GOT3 (cell line): ENCODE measurements around the gene SLC31A2.

Experiments used
- DNase-seq: peaks from one replicate; lab custom pipeline; 2025; ENCODE audit warnings: mixed read lengths; lab: John Stamatoyannopoulos, UW

SLC31A2 gene

DNA sequence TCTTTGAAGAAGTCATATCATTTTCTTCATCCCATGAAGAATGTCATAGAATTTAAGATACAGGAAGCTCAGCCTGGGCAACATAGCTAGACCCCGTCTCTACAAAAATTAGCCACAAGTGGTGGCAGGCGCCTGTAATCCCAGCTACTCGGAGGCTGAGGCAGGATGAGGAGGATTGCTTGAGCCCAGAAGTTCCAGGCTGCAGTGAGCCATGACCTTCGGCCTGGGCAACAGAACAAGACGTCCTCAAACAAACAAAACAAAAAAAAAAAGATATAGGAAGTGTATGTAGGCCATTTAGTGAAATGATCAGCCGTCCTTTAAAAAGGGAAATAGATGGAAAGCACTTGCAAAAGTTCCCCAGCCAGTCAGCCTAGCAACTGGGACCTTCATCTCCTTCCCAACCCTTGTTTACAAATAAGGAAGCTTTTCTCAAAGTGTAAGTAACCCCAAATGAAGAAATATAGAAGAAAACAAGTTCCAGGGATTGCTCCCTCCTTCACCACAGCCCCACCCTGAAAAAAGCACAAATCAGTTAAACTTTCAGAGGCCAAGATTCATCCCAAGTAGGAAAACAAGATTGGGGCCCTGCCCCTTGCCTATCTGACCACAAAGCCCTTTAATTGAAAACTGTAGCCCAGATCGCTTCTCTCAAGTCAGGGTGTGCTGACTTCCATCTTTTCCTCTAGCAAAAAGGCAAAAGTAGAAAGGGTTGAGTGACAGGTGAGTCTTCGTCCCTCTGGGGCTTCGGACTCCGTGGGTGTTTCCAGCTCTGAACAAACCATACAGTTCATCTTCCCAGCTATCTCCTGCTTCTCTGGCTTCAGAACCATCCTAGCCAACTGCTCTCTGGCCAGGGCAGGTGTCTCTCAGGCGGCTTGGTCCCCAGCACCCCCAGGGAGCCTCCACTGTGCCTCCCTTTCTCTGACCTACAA is 1.2 kb downstream of the SLC31A2 start:
- DNase-seq, result no peak

DNA sequence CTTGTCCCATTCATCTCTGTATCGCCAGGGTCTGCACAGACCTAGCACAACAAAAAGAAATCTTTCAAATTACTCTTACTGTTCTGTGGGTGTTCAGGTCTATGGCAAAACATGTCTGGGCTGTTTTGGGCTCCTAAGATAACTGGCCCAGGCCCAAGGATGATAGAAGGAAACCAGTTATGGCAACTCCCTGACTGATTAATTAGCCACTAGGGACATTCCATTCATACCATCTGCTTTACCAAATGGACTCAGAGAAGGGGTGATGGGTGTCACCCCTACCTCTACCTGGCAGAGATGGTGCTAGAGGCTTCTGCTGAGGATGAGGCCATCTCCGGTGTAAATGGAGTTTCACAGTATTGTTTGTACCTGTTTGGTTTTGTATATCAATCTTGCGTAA is 1.9 kb downstream of the SLC31A2 start:
- no peak for DNase-seq

DNA sequence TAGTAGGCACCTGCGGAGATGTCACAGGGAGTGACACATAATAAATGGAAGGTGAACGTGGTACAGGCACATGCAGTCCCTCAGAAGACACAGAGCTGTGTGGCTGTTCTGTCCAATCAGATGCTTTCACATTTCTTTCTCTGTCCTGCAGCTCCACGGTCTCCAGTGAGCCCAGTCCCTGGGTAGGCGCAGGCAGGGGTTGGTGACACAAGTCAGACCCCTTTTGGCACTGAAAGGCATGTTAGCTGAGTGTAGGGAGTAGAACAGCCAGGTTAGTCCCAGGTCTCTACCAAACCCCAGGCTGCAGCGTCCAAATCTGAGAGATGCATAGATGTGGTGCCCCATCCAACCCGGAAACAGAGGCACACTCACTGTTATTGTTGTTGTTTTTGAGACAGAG is 2.8 kb downstream of the SLC31A2 start:
- DNase-seq, result no peak

DNA sequence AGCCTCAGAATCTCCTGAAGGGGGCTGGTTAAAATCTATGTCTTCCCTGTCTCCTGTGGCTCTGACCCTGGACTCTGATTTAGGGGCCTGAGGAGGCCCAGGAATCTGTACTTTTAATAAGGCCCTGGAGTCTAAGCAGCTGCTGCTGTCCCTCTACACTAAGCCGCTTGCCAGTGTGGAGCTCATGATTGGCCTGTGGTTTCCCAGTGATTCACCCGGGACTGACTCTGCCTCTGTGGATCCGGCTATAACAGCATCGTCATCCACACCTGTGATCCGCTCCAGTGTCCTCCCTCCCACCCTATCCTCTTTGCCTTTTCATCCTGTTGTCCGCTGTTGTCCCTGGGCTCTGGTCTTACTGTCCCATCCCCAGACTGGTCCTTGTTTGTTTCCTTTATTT is 3.7 kb downstream of the SLC31A2 start:
- DNase-seq, result no peak

DNA sequence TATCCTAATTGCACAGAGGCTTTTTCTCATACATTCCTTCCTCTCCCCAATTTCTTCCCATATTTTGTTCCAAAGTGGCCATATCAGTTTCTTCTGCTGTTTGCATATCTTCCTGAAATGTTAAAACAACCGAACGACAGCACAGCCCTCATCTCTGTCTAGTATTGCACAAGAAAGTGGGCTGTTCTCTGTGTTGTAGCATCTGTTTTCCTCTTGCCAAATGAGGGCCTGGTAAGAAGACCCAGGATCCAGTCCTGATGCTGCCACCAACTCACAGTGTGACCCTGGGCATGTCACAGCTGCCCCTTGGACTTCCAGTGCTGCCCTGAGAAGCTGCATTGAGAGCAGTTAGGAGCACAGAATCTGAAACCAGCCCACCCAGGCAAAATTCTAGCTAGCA is 4.1 kb downstream of the SLC31A2 start:
- no peak for DNase-seq

DNA sequence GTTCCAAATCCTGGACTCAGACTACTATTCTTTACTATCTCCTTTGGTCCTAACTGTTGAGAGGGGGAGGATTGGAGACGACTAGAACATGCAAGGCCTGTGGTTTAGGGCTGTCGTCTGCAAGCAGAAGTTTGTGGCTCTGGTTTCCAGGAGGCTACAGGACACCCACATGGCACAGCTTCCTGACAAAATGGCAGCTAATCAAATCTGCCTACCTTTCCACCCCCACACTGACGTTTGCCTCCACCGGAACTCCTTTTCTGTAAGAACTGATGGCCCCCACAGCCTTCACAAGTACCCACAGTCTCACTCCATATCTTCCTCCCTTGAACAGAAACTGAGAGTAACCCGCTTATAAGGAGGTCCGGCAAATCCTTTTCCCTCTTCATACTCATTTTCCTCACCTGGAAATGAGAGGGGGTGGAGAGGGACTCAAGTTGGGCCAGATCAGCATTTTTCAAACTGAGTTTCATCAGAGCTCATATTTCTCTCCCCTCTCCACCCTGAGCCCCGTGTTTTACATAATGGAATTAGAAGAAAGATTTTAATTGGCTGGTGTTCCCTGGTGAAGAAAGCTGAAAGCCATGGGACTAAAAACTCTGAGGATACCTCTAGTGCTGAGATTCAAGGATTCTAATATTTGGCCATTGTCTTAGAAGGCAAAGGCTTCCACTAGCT is 5.2 kb downstream of the SLC31A2 start:
- DNase-seq, result no peak

DNA sequence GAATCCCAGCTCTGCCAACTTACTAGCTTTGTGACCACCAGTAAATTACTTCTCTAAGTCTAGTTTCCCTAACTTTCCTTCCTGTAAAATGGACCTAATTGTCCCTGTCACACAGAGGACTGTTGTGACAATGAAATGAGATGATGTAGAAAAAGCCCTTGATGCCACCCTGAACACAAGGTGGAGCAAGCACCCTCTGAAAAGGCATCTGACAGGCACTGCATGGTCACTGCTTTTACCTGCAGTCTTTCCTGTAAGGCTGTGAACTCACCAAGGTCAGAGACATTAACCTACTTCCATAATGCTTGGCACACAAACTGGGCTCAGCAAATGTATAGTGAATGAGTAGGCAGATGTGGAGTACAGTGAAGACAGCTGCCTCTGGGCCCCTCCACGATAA is 6.1 kb downstream of the SLC31A2 start:
- DNase-seq, result no peak

DNA sequence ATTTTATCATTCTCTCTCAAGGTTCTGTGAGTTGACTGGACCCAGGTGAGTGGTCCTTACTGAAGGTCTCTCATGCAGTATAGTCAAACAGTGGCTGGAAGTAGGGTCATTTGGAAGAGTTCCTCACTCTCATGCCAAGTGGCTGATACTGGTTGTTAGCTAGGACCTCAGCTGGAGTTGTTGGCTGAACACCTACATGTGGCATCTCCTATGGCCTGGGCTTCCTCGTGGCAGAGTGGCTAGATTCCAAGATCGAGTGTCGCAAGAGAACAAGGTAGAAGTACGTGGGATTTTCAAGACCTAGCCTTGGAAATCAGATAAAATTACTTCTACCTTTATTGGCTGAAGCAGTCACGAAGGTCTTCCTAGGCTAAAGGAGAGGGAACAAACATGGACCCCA is 7.6 kb downstream of the SLC31A2 start:
- DNase-seq, result no peak

DNA sequence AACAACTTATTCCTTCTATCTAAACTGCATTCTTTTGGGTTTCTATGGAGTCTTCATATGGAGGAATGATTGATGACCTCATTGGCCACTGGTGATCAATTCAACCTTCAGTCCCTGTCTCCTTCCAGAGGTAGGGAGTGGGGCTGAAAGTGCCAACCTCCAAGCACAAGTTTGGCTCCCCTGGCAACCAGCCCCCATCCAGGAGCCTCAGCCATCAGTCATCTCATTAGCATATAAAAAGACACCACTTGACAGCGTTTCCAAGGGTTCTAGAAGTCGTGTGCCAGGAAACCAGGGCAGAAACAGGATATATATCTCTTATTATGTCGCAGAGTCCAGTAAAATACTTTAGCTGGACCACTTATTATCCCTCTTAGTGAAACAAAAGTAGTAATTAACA is 9.8 kb downstream of the SLC31A2 start:
- no peak for DNase-seq

DNA sequence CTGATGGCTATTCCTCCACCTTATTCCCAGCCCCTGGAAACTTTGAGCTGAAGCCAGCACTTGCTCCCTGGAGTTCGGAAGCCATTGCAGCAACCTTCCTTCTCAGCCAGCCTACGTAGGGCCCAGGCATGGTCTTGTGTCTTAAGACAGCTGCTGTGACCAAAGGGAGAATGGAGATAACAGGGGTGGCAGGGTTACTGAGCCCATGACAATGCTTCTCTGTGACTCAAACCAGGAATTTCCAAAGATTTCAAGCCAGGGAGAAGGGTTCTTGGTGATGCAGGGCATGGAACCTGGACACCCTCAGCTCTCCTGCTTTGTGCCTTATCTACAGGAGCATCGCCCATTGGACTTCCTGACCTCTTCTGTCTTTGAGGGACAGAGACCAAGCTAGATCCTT is 12.2 kb downstream of the SLC31A2 start:
- no peak for DNase-seq

DNA sequence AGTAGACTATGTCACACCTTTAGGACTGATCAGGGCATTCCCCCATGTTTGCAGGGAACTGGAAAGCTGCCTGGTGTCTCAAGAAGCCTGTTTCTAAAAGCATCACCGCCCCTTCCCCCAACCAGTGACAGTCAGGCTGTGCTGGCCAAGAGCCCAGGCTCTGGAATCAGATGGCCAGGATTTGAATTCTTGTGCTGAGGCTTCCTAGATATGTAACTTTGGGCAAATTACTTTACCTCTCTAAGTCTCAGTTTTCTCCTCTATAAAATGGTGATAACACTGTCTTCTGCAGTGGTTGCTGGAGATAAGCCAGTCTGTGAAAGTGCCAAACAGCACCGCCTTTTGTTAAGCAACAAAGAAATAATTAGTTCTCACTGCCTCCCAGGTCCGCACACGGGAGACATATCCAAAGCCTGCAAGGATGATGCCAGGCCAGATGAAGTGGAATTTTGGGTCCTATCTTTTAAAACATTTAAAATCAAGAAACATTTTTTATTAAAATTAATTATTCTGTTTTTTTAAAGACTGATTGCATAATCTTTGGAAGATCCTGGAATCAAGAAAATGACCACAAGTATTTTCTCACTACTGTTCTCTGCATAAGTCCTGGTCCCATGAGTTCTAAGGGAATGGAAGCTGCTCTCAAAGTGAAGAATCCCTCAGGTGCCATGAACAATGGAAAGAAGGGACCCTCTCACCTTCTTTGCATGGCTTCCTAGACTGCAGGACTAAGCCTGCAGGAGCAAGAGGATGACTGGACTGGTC is 13.9 kb downstream of the SLC31A2 start:
- DNase-seq, result no peak

DNA sequence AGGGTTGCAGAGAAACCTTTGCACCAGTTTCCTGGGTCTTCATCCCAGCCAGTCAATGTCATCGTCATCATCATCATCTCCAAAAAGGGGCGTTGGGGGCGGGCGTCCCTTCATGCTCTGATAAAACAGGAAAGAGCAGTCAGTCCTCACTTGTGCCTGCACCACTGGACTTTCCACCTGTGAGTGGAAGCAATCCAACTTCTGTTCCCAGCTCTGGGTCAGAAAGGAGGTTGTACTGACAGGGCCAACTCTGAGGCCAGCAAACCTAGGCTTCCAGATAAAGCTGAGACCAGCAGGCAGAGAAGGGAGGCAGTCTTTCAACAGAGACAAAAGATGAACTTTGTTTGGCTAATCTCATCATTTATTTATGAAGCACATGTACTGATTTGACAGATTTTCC is 15.2 kb downstream of the SLC31A2 start:
- no peak for DNase-seq

DNA sequence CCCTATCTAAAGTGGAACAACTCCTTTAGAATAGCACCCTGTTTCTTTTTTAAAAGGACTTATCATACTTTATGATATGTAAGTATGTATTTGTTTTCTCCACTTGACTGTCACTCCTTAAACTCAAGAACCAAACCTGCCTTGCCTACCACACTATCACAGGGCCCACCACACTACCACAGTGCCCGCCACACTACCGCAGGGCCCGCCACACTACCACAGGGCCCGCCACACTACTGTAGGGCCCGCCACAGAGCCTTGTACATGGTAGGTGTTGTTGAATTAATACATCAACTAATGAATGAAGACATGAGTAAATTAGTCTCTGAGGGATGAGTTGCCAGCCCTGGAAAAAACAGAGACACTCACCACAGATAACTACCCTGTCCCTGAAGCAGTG is 18.0 kb downstream of the SLC31A2 start:
- no peak for DNase-seq

DNA sequence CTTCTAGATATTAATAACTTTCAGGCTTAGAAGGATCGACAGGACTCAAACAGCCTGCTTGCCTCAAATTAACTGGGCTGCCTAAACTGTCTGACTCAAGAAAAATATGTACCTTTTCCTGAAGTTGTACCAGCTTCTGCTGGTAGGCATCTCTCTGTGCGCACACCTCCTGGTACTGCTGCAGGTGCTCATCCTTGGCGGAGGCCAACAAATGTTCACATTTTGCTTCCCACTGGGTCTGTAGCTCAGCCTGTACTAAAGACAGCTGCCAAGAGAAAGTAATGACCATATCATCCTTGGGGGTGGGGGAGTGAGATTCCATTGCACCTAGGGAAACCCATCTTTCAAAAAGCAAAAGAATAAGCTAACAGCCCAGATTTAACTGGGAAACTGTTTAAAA is 22.5 kb downstream of the SLC31A2 start:
- no peak for DNase-seq

DNA sequence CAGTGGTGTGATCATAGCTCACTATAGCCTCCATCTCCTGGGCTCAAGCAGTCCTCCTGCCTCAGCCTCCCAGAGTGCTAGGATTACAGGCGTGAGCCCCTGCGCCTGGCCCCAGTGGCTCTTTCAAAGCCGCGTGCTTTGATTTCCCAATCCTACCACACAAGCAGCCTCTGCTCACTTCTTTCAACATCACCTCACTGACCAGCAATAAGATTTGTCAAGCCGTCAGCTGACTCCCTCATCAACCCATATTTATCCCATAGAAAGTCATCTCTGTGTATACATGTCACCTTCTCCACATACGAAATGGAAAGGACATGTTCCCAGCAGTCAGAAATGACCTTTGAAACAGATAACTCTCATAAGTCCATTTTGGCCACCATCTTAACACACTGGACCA is 26.0 kb downstream of the SLC31A2 start:
- DNase-seq, result no peak

DNA sequence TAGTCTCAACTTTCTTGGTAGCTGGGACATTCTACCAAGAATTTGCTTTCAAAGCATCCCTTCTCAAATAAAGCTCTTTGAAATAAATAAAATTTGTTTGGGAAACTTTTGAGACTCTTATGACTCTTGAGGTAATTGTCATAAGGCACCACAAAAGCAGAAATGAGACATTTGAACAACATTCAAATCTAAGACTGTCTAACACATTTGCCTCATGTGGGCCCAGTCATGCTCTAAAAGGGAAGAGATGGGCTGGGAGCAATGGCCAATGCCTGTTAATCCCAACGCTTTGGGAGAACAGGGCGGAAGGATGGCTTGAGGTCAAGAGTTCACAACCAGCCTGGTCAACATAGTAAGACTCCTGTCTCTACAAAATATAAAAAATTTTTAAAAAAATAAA is 26.4 kb downstream of the SLC31A2 start:
- DNase-seq, result no peak

DNA sequence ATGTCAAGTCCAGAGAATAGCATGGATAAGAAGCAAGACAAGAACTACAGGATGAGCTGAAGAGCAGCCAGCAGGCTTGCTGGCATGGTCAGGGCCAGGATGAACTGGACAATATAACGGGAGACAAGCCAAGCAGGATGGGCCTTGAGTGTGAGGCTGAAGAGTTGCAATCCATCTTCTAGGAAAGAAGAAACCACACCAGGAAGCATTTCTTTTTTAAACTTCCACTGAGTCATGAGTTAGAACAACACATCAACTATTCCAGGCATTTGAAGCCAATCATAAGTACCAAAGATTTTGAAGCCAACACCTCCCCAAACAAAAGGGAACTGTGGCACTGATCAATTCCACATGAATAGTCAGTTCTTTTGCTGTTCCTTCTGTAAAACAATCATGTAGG is 27.3 kb downstream of the SLC31A2 start:
- DNase-seq, result no peak

DNA sequence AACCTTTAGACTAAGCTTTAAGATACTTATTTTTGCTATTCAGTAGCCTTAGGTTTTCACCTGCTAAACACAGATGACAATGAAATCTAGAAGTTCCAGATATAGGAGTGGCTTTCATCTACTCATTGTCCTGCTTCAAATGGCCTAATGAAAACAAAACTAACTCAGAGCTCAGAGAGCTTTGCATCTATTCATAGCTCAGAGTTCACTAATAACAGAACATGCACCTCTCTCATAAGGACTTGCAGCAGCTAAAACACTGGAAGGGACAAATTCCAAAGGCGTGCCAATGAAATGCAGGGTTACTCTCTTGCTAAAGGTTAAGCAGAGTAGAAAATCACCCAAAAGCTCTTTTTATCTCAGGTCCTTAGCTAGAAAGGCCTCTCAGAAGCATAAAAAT is 29.0 kb downstream of the SLC31A2 start:
- DNase-seq, result no peak

DNA sequence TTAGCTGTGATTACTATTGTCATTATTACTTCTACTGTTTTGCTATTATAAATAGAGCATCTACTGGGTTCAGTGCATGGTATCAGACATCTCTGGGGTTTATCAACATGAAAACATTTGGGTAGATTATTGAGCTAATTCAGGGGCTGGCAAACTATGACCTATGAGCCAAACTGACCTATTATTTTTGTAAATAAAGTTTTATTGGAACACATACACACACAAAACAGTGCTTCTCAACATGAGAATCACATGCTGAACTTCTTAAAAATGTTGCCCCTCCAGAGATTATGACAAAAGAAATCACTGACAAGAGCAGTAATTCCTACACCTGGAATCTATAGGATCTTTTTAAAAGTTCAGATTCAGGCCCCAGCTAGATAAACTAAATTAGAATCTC is 30.4 kb downstream of the SLC31A2 start:
- DNase-seq, result no peak

DNA sequence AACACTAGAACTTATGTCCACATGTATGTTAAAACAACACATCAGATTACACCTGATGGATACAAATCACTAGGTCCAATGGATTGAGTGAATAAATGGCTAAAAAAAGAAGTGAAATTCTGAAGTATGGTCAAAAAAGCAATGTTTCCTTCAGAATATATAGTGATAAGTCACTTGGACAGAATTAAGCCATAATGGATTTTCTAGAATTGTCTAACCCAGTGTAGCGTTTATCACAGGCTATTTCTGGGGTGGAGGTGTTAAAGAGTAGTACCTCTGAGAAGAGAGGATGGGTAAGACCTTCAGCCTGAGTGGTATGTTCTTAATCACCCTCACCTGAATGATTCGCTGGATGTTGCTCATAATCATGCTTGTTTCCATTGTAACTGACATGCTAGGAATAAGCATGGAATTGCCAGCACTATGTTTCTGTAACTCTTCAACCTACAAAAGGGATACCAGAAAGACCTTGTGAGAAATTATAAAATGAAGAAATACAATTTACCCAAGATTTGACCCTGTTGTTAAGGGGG is 33.2 kb downstream of the SLC31A2 start:
- DNase-seq, result no peak

DNA sequence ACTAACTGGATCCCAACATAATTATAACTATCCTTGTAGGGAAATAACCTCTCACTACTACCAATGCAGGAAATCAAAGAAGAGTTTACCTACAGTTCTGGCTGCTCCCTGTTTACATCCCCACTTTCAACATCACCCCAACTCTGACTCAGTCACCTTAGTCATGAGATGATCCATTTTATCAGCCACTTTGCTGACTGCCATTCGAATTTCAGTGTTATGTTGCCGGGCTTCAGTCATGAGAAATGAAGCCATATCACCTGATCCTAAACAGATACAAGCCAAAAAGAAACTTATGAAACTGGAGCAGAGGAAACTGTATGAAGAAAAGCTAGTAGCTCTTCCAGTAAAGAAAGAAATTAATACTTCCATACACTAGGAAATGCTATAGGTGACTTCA is 33.7 kb downstream of the SLC31A2 start:
- DNase-seq, result no peak

DNA sequence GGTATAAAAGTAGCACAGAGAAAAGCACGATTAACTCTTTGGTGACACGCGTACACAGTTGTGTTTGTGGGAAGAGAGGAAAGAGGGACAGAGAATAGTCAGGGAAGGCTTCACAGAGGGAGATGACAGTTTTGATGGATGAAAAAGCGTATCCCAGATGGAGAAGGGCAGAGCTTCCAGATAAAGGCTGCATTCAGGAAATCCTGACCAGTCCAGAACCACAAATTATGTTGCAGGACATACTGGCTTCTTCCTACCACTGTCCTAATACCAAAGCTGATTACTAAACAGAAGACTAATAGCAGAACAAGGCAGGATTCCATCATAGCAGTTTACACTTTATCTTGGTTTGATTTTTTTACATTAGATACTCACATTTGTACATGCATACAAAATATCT is 34.5 kb downstream of the SLC31A2 start:
- DNase-seq, result no peak
